ENCODE data around the gene MYH15. TPM values are rescaled to one million over a fixed set of nuclear protein-coding genes. Genes with fewer than 3 reads are reported as not detected.

MYH15 gene
- total RNA-seq, 4 donors from 2014 or later: 0.08 to 0.11 (median 0.10) TPM; not detected in 1

GRCh38 chr3:108430540-108430939 is 79.9 kb downstream of the MYH15 start:
- H3K4me1 ChIP-seq: no peaks in the 10 kb centered on the region
- intact Hi-C loops (cut with DNase I): no loop called here

GRCh38 chr3:108428586-108428985 is 81.8 kb downstream of the MYH15 start:
- no peaks in the 10 kb centered on the region for H3K9me3 ChIP-seq
- no peaks in the 10 kb centered on the region for H3K27me3 ChIP-seq
- intact Hi-C loops (cut with DNase I): no loop called here
- no peak overlapping the region for H3K4me3 ChIP-seq (replicated peaks in 1 of 3)
- H3K4me1 ChIP-seq: no peaks in the 10 kb centered on the region
- WGBS, 2 donors: 37 to 44% methylated on average over 3 of the region's 3 CpGs
- TF ChIP-seq CTCF (IDR thresholded peaks at IDR 0.05): no peak
- no peak for TF ChIP-seq POLR2A (IDR thresholded peaks at IDR 0.05)
- H3K27ac ChIP-seq: no peak overlapping the region
- peak; percentile 14 to 18 for DNase-seq
- no peaks in the 10 kb centered on the region for H3K36me3 ChIP-seq

More at GRCh38 chr3:108430540-108430939, 79.9 kb downstream of the MYH15 start:
- no peaks in the 10 kb centered on the region for H3K9me3 ChIP-seq
- no peaks in the 10 kb centered on the region for H3K27me3 ChIP-seq
- H3K36me3 ChIP-seq: no peaks in the 10 kb centered on the region
- H3K4me3 ChIP-seq (replicated peaks in 1 of 3): no peak overlapping the region
- no peak for TF ChIP-seq CTCF (IDR thresholded peaks at IDR 0.05)
- no peak for TF ChIP-seq POLR2A (IDR thresholded peaks at IDR 0.05)
- WGBS, 2 donors: 94 to 95% methylated on average over 1 of the region's 1 CpG
- H3K27ac ChIP-seq: no peak overlapping the region
- DNase-seq: no peak

- Histone ChIP-seq H3K27ac (no peak overlapping the region), H3K36me3 (no peaks in the 10 kb centered on the region), H3K4me1 (no peaks in the 10 kb centered on the region), H3K4me3 (replicated peaks in 1 of 3) (no peak overlapping the region), H3K27me3 (no peaks in the 10 kb centered on the region), H3K9me3 (no peaks in the 10 kb centered on the region)
- TF ChIP-seq POLR2A (IDR thresholded peaks at IDR 0.05): no peak
- TF ChIP-seq CTCF (IDR thresholded peaks at IDR 0.05): no peak
- intact Hi-C loops (cut with DNase I): no loop called here
- WGBS, 2 donors: 91 to 100% methylated on average over 2 of the region's 2 CpGs
- DNase-seq: no peak
These were observed 89.5 kb downstream of the MYH15 start for GRCh38 chr3:108420926-108421325.

GRCh38 chr3:108416111-108416869 is 94.1 kb downstream of the MYH15 start:
- 85 to 91% methylated on average over 4 of the region's 4 CpGs for WGBS, 2 donors
- Histone ChIP-seq H3K36me3 (no peaks in the 10 kb centered on the region), H3K27ac (no peak overlapping the region), H3K4me1 (peaks cover 0 to 3% of the 10 kb centered on the region in 2 donors), H3K9me3 (no peaks in the 10 kb centered on the region), H3K4me3 (replicated peaks in 1 of 3) (no peak overlapping the region), H3K27me3 (no peaks in the 10 kb centered on the region)
- intact Hi-C loops (cut with DNase I): no loop called here
- TF ChIP-seq POLR2A (IDR thresholded peaks at IDR 0.05): no peak
- TF ChIP-seq CTCF (IDR thresholded peaks at IDR 0.05): no peak
- no peak for DNase-seq

- Histone ChIP-seq H3K4me3 (replicated peaks in 1 of 3) (no peak overlapping the region), H3K36me3 (no peaks in the 10 kb centered on the region), H3K27ac (no peak overlapping the region), H3K27me3 (no peaks in the 10 kb centered on the region), H3K4me1 (peaks cover 0 to 3% of the 10 kb centered on the region in 2 donors), H3K9me3 (no peaks in the 10 kb centered on the region)
- intact Hi-C loops (cut with DNase I): no loop called here
- TF ChIP-seq POLR2A (IDR thresholded peaks at IDR 0.05) (no peak), CTCF (IDR thresholded peaks at IDR 0.05) (no peak)
- DNase-seq: no peak
- 81% methylated on average over 3 of the region's 3 CpGs for WGBS, 2 donors
These were observed 94.7 kb downstream of the MYH15 start for GRCh38 chr3:108415661-108416060.

All from thyroid gland (tissue), 4 donors.